ENCODE data around the gene PI16. TPM values are rescaled to one million over a fixed set of nuclear protein-coding genes. Genes with fewer than 3 reads are reported as not detected.
"Not testable (repeated sequence)": the region's sequence is repeated elsewhere in the genome, so short reads cannot be mapped to it uniquely, and the experiment has no call there.

PI16 gene
- total RNA-seq, 2 donors from 2014 or later = 1.2 to 2.6 TPM

- no peaks in the 10 kb centered on the region for H3K36me3 ChIP-seq
- no peak overlapping the region for H3K4me3 ChIP-seq
- H3K4me1 ChIP-seq = no peaks in the 10 kb centered on the region
- no peak for TF ChIP-seq CTCF (IDR thresholded peaks at IDR 0.05)
- DNase-seq = no peak
- no peak overlapping the region for H3K27ac ChIP-seq
- H3K9ac ChIP-seq (ENCODE audit: low read depth in 2 of 2, low read length in 2 of 2) = no peak overlapping the region
- no peaks in the 10 kb centered on the region for H3K27me3 ChIP-seq
- no peaks in the 10 kb centered on the region for H3K9me3 ChIP-seq
- intact Hi-C loops (cut with DNase I) = no loop called here
Observed at GRCh38 chr6:36936824-36937223, 17.7 kb upstream of the PI16 start.

- Histone ChIP-seq H3K27me3 (no peaks in the 10 kb centered on the region), H3K9me3 (no peaks in the 10 kb centered on the region), H3K4me3 (no peak overlapping the region), H3K4me1 (no peaks in the 10 kb centered on the region), H3K27ac (no peak overlapping the region), H3K9ac (ENCODE audit: low read depth in 2 of 2, low read length in 2 of 2) (no peak overlapping the region), H3K36me3 (no peaks in the 10 kb centered on the region)
- no peak for TF ChIP-seq CTCF (IDR thresholded peaks at IDR 0.05)
- DNase-seq = no peak
- intact Hi-C loops (cut with DNase I) = no loop called here
Observed at GRCh38 chr6:36937896-36938295, 16.6 kb upstream of the PI16 start.

- Histone ChIP-seq H3K4me3 (no peak overlapping the region), H3K36me3 (no peaks in the 10 kb centered on the region), H3K27me3 (no peaks in the 10 kb centered on the region), H3K9ac (ENCODE audit: low read depth in 2 of 2, low read length in 2 of 2) (no peak overlapping the region), H3K9me3 (no peaks in the 10 kb centered on the region), H3K4me1 (no peaks in the 10 kb centered on the region), H3K27ac (no peak overlapping the region)
- TF ChIP-seq CTCF (IDR thresholded peaks at IDR 0.05) = no peak
- DNase-seq = no peak
- intact Hi-C loops (cut with DNase I) = no loop called here
Observed at GRCh38 chr6:36938536-36938935, 16.0 kb upstream of the PI16 start.

GRCh38 chr6:36939005-36939404, 15.5 kb upstream of the PI16 start:
- H3K9ac ChIP-seq (ENCODE audit: low read depth in 2 of 2, low read length in 2 of 2); H3K9me3 ChIP-seq; H3K4me3 ChIP-seq; intact Hi-C loops (cut with DNase I); H3K27me3 ChIP-seq; DNase-seq; H3K27ac ChIP-seq; H3K36me3 ChIP-seq; H3K4me1 ChIP-seq: not testable (repeated sequence)

GRCh38 chr6:36940027-36940426, 14.5 kb upstream of the PI16 start:
- Histone ChIP-seq H3K4me3 (no peak overlapping the region), H3K27ac (no peak overlapping the region), H3K4me1 (no peaks in the 10 kb centered on the region), H3K27me3 (no peaks in the 10 kb centered on the region), H3K9ac (ENCODE audit: low read depth in 2 of 2, low read length in 2 of 2) (no peak overlapping the region), H3K9me3 (no peaks in the 10 kb centered on the region), H3K36me3 (no peaks in the 10 kb centered on the region)
- no peak for DNase-seq
- intact Hi-C loops (cut with DNase I) = no loop called here
- no peak for TF ChIP-seq CTCF (IDR thresholded peaks at IDR 0.05)

GRCh38 chr6:36941561-36941960, 13.0 kb upstream of the PI16 start:
- not testable (repeated sequence) for H3K4me1 ChIP-seq

GRCh38 chr6:36942329-36942728, 12.2 kb upstream of the PI16 start:
- DNase-seq; H3K9me3 ChIP-seq; H3K9ac ChIP-seq (ENCODE audit: low read depth in 2 of 2, low read length in 2 of 2); H3K27ac ChIP-seq; H3K4me3 ChIP-seq; H3K4me1 ChIP-seq; intact Hi-C loops (cut with DNase I); H3K27me3 ChIP-seq; H3K36me3 ChIP-seq: not testable (repeated sequence)

More at GRCh38 chr6:36941561-36941960, 13.0 kb upstream of the PI16 start:
- H3K9ac ChIP-seq (ENCODE audit: low read depth in 2 of 2, low read length in 2 of 2); H3K27ac ChIP-seq; H3K36me3 ChIP-seq; intact Hi-C loops (cut with DNase I); H3K4me3 ChIP-seq; H3K27me3 ChIP-seq; DNase-seq; H3K9me3 ChIP-seq: not testable (repeated sequence)
